ENCODE measurements around the gene RADIL.

DNA sequence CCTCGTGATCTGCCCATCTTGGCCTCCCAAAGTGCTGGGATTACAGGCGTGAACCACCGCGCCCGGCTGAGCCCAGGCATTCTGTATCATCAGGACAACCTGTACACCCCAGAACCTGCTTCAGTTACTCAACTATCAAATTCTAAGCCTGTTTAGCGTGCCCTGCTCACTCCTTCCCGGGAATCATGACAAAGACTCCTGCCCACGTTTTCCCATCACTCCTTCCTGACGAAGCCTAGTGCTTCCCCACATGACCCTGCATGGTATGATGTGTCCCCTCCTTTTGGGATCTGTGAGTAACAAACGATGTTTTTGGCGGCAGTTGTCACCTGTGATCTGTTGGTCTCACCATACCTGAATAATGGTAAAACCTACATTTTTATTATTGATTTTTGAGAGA, 12.2 kb upstream of the RADIL start:
- TF ChIP-seq, protein P1, sequence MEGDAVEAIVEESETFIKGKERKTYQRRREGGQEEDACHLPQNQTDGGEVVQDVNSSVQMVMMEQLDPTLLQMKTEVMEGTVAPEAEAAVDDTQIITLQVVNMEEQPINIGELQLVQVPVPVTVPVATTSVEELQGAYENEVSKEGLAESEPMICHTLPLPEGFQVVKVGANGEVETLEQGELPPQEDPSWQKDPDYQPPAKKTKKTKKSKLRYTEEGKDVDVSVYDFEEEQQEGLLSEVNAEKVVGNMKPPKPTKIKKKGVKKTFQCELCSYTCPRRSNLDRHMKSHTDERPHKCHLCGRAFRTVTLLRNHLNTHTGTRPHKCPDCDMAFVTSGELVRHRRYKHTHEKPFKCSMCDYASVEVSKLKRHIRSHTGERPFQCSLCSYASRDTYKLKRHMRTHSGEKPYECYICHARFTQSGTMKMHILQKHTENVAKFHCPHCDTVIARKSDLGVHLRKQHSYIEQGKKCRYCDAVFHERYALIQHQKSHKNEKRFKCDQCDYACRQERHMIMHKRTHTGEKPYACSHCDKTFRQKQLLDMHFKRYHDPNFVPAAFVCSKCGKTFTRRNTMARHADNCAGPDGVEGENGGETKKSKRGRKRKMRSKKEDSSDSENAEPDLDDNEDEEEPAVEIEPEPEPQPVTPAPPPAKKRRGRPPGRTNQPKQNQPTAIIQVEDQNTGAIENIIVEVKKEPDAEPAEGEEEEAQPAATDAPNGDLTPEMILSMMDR (IDR thresholded peaks at IDR 0.05) = no peak
- no peak for TF ChIP-seq POLR2A (IDR thresholded peaks at IDR 0.05)

All from uterus (tissue), 2 donors.